HG02938 (cell line): ENCODE data around the gene NELL2.
"Not testable (repeated sequence)": the region's sequence is repeated elsewhere in the genome, so short reads cannot be mapped to it uniquely, and the experiment has no call there.

Experiments used
- ATAC-seq: cut with Tn5 transposase; IDR thresholded peaks from one replicate; pipeline ENCODE4 v1.9.1; 2021; ENCODE audit warnings: mild to moderate bottlenecking, moderate library complexity; ENCODE audit not compliant: unreplicated experiment

Gene NELL2

GRCh38 chr12:44875954-44876543 lies at the start of gene NELL2:
Gene NELL2 (minus strand): TSS chr12:44876315. CDS start chr12:44875869, 446 bp downstream.
- ATAC-seq, result no peak

- ATAC-seq, result no peak
Measured at GRCh38 chr12:44921736-44922135, 45.6 kb upstream of the NELL2 start.

- ATAC-seq, result no peak
Measured at GRCh38 chr12:44917141-44917540, 41.0 kb upstream of the NELL2 start.

GRCh38 chr12:44915958-44916357 lies 39.8 kb upstream of the NELL2 start:
- no peak for ATAC-seq

GRCh38 chr12:44904321-44904720 lies 28.2 kb upstream of the NELL2 start:
- ATAC-seq, result no peak

- ATAC-seq, result not testable (repeated sequence)
Measured at GRCh38 chr12:44898108-44898507, 22.0 kb upstream of the NELL2 start.

- no peak for ATAC-seq
Measured at GRCh38 chr12:44889926-44890325, 13.8 kb upstream of the NELL2 start.

- no peak for ATAC-seq
Measured at GRCh38 chr12:44889162-44889561, 13.0 kb upstream of the NELL2 start.

- ATAC-seq, result no peak
Measured at GRCh38 chr12:44885902-44886301, 9.8 kb upstream of the NELL2 start.

GRCh38 chr12:44881197-44881596 lies 5.1 kb upstream of the NELL2 start:
- no peak for ATAC-seq

- no peak for ATAC-seq
Measured at GRCh38 chr12:44876544-44877410, 662 bp upstream of the NELL2 start.

- no peak for ATAC-seq
Measured at GRCh38 chr12:44875417-44875953, 630 bp downstream of the NELL2 start.

- ATAC-seq, result no peak
Measured at GRCh38 chr12:44874981-44875416, 1.1 kb downstream of the NELL2 start.

- no peak for ATAC-seq
Measured at GRCh38 chr12:44873898-44874297, 2.2 kb downstream of the NELL2 start.

GRCh38 chr12:44869503-44869902 lies 6.6 kb downstream of the NELL2 start:
- ATAC-seq, result no peak

GRCh38 chr12:44863867-44864266 lies 12.2 kb downstream of the NELL2 start:
- ATAC-seq, result no peak

GRCh38 chr12:44859998-44860689 lies 16.0 kb downstream of the NELL2 start:
- ATAC-seq, result no peak

- ATAC-seq, result no peak
Measured at GRCh38 chr12:44858226-44858855, 17.8 kb downstream of the NELL2 start.

GRCh38 chr12:44852483-44852882 lies 23.6 kb downstream of the NELL2 start:
- no peak for ATAC-seq

- ATAC-seq, result no peak
Measured at GRCh38 chr12:44851586-44851985, 24.5 kb downstream of the NELL2 start.

GRCh38 chr12:44848703-44849085 lies 27.4 kb downstream of the NELL2 start:
- ATAC-seq, result peak; percentile 67
